ENCODE results near the gene PI4KA. TPM values are rescaled to one million over a fixed set of nuclear protein-coding genes. Genes with fewer than 3 reads are reported as not detected.

PI4KA gene
- total and polyA plus RNA-seq, 2 of the 13 experiments (the other 11 are each of a cell fraction or from before 2014, with no cell fraction given) = 27.4 to 56.4 TPM

- intact Hi-C loops (cut with micrococcal nuclease; ENCODE audit: unreplicated experiment) = no loop called here
- H3K9me3 ChIP-seq (ENCODE audit: low read length) = no peaks in the 10 kb centered on the region
- peak overlapping the region; percentile 92 for H3K27ac ChIP-seq (ENCODE audit: extremely low read length, insufficient read depth, low read length)
- CTCF ChIA-PET (ENCODE audit: low intra/inter-chr PET ratio, low total read pairs) = no interaction called here
- H3K4me2 ChIP-seq (ENCODE audit: low read depth, low read length) = no peak overlapping the region
- TF ChIP-seq DR1 (CRISPR knock-in tag; IDR thresholded peaks at IDR 0.05) (no peak), ZNF138 (CRISPR knock-in tag; IDR thresholded peaks at IDR 0.05; ENCODE audit: low read depth) (no peak), NCOA5 (CRISPR knock-in tag; IDR thresholded peaks at IDR 0.05) (no peak), MYPOP (CRISPR knock-in tag; IDR thresholded peaks at IDR 0.05) (no peak), TEAD2 (CRISPR knock-in tag; IDR thresholded peaks at IDR 0.05) (no peak), CAMTA2 (CRISPR knock-in tag; IDR thresholded peaks at IDR 0.05; ENCODE audit: borderline replicate concordance) (no peak), HNRNPUL1 (IDR thresholded peaks at IDR 0.05; ENCODE audit: low read depth, low read length) (no peak), GTF3A (CRISPR knock-in tag; conservative IDR thresholded peaks at IDR 0.05) (no peak), TARDBP (CRISPR knock-in tag; IDR thresholded peaks at IDR 0.05) (no peak), ZNF687 (CRISPR knock-in tag; IDR thresholded peaks at IDR 0.05) (peak; percentile 41), NONO (IDR thresholded peaks at IDR 0.05) (no peak), NONO (CRISPR knock-in tag; conservative IDR thresholded peaks at IDR 0.05) (0 out of 2 replicates have a peak, but pooled peaks have one; percentile 12), MTERF4 (CRISPR knock-in tag; IDR thresholded peaks at IDR 0.05) (no peak), ZBTB7A (CRISPR knock-in tag; IDR thresholded peaks at IDR 0.05) (no peak), HIVEP1 (CRISPR knock-in tag; IDR thresholded peaks at IDR 0.05) (no peak), HOXA7 (CRISPR knock-in tag; IDR thresholded peaks at IDR 0.05) (no peak)
- TF ChIP-seq, protein P1, sequence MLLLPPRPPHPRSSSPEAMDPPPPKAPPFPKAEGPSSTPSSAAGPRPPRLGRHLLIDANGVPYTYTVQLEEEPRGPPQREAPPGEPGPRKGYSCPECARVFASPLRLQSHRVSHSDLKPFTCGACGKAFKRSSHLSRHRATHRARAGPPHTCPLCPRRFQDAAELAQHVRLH (CRISPR knock-in tag; IDR thresholded peaks at IDR 0.05; ENCODE audit: borderline replicate concordance, low read depth) = no peak
- H3K4me1 ChIP-seq (ENCODE audit: insufficient read depth, low read length) = peaks cover 77% of the 10 kb centered on the region
- H2AFZ ChIP-seq (ENCODE audit: low read length) = no peak overlapping the region
- no TSS peak for BruUV-seq (replicated peaks)
- H3K9ac ChIP-seq (ENCODE audit: insufficient read depth, low read depth, low read length) = 0 out of 2 replicates have a peak overlapping the region, but pooled peaks have one; percentile 33
- DNase-seq (ENCODE audit: low spot score) (no peak), ATAC-seq (no peak), FAIRE-seq (no peak)
- no peaks in the 10 kb centered on the region for H3K27me3 ChIP-seq (ENCODE audit: control insufficient read depth in 1 of 2, insufficient read depth in 2 of 2, low read length in 2 of 2)
- H3K79me2 ChIP-seq (ENCODE audit: insufficient read depth, low read length) = no peaks in the 10 kb centered on the region
- WGBS (ENCODE audit: low lambda C conversion rate) = 96% methylated on average over 10 of the region's 12 CpGs
- peaks cover 16 to 48% of the 10 kb centered on the region in 2 experiments for H3K36me3 ChIP-seq (replicated peaks in 1 of 2; ENCODE audit: control insufficient read depth in 1 of 2, insufficient read depth in 2 of 2, low read length in 2 of 2)
- in situ Hi-C loops (cut with HindIII; ENCODE audit: extremely low pct_ligation_motif_present, low pct_unique_long_range_greater_than_20kb) = loop anchor here (10.0 kb wide), 1 partner anchor 62 kb away; the partner anchor contains the start of genes PI4KA and SNAP29
- no peak overlapping the region for H3K4me3 ChIP-seq (replicated peaks in 1 of 3; ENCODE audit: insufficient read depth in 1 of 3, low read depth in 2 of 3, low read length in 3 of 3)
- POLR2A ChIA-PET = interaction anchor here (11.1 kb wide), 1 partner anchor 16 kb away, joined by 172 read pairs; the partner anchor contains the start of gene SERPIND1
- H4K20me1 ChIP-seq (ENCODE audit: insufficient read depth, low read length) = no peaks in the 10 kb centered on the region
Observed at GRCh38 chr22:20792221-20792965, 66.2 kb downstream of the PI4KA start.

Measured in HepG2 (cell line).